Head of caudate nucleus (tissue), 42 donors: Measurements from ENCODE around the gene RHBDF2.

Experiments used
- DNase-seq, 42 donors: peaks; one replicate each; pipeline versions ENCODE4 v3.0.0 to v3.0.0-alpha.2; 2020 to 2021; ENCODE audit warnings: mixed read lengths in 7 of 42
- intact Hi-C: fragments of 100-400 bp; cut with DNase I; formaldehyde crosslinking; loops from one replicate; pipeline ENCODE4 v1.15.0; 2022

RHBDF2 gene

DNA sequence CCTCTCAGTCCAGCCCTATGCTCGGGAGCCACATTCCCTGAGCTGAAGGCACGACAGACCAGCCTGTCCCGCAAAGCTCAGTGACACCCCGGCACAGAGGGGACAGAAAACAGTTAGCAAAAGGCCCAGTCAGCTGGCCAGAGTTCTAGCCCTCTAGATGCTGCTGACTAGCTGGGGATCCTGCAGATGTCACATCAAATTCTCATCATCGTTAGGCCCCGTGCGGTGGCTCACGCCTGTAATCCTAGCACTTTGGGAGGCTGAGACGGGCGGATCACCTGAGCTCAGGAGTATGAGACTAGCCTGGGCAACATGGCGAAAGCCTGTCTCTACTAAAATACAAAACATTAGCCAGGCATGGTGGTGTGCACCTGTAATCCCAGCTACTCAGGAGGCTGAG lies 65.5 kb downstream of the RHBDF2 start:
- no peak for DNase-seq
- intact Hi-C loops: no loop called here

DNA sequence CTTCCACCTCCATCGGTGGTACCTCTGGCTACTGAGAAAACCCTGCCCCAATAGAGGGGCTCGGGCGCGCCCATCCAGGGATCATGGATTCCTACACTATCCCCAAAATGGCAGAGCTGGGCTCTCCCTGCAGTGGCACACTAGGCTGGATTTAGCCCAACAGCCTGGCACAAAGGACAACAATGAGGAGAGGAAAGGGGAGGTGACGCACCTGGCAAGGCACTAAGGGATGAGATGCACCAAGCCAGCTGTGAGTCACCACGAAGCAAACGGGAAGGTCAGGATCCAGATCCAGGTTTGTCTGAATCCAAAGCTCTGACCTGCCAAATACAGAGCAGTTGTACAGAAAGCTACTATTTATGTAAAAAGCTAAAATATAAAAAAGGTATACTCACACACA lies 66.4 kb downstream of the RHBDF2 start:
- DNase-seq: no peak
- intact Hi-C loops: no loop called here

DNA sequence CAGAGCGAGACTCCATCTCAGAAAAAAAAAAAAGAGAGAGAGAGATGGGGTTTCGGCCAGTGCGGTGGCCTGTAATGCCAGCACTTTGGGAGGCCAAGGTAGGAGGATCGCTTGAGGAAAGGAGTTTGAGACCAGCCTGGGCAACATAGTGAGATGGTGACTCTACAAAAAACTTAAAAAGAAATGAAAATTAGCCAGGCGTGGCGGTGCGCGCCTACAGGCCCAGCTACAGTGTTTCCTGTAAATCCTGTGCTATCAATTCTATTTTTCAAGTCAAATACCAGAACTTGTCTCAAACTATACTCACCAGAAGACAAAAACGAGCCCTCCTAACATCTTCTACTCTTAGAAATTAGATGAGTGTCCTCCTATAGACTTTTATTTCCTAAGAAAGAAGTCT lies 67.5 kb downstream of the RHBDF2 start:
- intact Hi-C loops: no loop called here
- DNase-seq: no peak

DNA sequence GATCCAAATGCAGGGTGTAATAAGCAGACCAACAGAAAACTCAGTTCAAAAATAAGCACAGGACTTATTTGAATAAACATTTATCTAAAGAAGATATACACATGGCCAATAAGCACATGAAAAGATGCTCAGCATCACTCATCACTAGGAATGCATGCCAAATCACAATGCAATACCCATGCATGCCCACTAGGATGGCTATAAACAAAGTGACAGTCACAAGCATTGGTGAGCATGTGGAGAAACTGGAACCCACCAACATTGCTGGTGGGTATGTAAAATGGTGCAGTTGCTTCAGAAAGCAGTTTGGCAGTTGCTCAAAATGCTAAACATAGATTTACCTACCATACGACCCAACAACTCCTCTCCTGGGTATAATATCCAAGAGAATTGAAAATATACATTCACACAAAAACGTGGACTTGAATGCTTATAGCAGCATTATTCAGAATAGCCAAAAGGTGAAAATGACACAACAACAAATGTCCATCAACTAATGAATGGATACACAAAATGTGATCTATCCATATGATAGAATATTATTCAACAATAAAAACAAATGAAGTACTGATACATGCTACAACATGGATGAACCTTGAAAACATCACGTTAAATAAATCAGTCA lies 68.4 kb downstream of the RHBDF2 start:
- DNase-seq: no peak
- intact Hi-C loops: no loop called here

DNA sequence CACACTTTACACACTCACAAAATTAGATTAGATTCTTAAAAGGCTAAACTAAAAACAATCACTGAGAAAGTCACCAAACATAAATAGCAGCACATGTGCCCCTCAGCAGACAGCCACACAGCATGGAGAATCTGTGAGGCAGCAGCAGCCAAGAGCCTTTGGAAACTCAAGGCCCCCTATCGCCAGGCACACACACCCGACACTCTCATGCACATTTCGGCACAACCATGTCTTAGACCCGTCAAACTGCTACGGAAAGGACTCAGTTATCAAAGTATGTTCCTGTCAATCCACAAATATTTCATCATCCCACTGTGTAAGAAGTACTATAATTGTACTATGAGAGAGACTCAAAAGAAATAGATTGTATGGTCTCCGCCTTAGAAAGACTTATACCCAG lies 69.2 kb downstream of the RHBDF2 start:
- no peak for DNase-seq
- intact Hi-C loops: no loop called here

DNA sequence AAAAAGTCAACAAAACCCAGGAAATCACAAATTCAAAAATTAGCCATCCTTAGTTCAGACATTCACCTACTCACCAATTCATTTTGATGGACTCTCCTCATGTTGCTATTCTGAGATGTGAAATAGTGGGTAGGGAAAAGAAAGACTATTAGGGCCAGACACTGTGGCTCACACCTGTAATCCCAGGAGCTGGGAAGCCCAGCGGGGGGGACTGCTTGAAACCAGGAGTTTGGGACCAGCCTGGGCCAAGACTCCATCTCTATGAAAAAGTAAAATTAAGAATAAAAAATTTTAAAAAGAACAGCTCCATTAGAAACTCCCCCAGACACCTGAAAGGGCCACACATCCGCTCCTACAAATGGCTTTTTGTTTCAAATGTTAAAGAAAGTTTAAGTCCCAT lies 69.7 kb downstream of the RHBDF2 start:
- no peak for DNase-seq
- intact Hi-C loops: no loop called here

DNA sequence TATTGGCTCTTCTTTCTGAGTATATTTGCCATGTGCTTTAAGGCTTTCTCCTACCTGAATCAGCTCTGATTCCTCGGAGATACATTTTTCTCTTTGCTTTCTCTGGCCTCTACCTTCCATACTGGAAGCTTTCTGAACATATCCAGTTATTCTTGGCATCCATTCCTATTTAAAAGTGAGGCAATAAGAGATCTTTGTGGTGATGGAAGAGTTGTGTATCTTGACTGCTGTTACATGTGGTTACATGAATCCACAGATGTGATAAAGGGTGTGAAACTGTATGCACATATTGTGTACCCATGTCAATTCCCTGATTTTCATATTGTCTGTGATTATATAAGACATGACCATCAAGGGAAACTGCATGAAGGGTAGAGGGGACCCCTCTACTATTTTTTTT lies 72.7 kb downstream of the RHBDF2 start:
- intact Hi-C loops: no loop called here
- DNase-seq: no peak

DNA sequence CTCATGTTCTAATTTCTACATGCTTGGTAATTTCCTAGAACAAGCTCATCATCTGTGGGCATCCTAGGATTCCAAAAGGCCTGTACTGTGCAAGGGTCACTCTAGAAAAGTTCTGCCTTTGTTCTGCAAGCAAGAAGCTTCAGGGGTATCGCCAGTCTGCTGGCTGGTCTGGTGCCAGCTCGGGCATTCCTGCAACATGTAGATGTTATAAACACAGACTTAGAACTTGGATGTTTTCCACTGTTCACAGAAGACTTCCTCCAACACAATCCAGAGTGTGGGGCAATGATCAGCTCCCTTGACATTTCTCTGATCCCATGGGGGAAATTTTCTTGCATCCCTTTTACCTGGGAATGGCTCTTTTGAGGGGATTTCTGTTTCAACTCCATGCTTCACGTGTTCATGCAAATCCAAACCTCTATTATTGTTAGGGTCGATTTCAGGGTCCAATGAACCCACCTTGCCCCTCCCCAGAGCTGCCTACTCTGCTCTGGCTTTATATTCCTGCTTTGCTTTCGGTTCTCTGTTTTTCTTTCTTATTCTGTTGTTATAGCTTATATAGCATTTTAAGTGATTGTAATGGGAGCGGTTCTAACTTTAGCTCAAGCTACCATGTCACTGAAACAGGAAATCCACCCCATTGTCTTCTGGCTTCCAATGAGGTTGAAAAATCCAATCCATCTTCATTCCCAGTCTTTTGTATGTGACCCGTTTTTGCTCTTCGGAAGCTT lies 73.6 kb downstream of the RHBDF2 start:
- DNase-seq: no peak
- intact Hi-C loops: no loop called here

DNA sequence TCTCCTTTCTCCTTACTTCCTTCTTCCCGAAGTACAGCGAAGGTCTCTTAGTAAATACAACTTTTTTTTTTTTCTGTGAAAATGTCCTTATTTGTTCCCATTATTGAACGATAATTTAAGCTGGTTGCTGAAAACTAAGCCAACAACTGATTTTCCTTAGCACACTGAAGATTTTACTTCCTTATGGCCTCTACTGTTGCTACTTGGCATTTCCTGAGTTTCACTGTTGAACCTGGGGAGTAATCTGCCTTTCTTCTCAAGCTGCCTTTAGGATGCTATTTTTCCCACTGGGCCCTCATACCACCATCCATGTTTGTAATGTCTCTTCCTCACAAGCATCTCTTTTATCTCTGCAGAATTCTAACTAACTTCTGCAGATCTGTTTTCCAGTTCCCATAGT lies 74.4 kb downstream of the RHBDF2 start:
- intact Hi-C loops: no loop called here
- no peak for DNase-seq

DNA sequence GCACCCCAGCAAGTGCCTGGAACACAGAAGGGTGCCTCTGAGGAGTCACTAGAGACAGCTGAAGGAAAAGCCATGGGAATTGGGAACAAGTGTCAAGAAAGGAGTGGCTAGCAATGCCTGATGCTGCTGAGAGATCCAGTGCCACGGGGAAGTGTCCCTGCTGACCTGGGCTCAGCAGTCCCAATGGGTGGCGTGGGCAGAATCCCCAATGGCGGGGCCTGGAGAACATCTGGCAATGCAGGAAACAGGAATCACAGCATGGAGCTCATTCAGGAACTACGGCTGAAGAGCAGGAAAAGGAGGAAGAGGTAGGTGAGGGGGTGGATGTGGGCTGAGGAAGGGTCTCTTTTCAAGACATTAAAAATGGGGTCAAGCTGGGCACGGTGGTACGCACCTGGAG lies 78.4 kb downstream of the RHBDF2 start:
- no peak for DNase-seq
- intact Hi-C loops: no loop called here

DNA sequence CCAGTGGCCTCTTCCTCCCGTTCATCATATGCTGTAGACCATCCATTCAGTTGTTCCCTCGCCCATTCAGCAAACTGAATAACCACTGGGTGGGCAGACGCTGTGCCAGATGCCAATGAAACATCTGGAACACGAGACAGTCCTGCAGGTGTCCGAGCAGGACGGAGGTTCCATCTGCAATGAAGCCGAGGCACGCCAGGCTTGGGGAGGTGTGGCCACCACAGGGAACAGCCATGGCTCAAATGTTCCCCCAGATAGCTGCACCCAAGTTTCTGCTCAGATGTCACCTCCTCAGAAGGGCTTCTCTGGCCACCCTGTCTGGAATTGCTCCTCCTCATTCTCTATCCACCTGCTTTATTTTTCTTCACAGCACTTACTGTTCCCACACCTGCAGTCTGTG lies 78.8 kb downstream of the RHBDF2 start:
- intact Hi-C loops: no loop called here
- no peak for DNase-seq

DNA sequence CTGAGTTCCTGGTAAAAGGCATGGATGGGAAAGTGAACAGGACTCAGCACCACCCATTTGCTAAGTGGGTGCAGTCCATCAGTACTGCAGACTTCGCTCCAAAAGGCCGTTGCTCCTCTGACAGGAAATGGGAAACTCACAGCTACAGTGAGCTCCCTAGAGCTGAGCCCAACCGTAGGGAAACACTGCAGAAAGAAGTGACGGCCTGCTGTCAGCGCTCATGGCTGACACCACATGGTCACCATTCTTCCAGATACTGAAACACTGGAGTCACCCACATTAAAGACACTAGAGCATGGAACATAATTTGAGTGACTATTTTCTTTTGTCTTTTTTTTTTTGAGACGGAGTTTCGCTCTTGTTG lies 80.2 kb downstream of the RHBDF2 start:
- peak in 1 of 42 donors; percentile 23 for DNase-seq
- intact Hi-C loops: no loop called here
